Endothelial cell of umbilical vein (primary cell): ENCODE measurements around the gene HEBP1. TPM values are rescaled to one million over a fixed set of nuclear protein-coding genes. Genes with fewer than 3 reads are reported as not detected.

Experiments used
- BruUV-seq: library from RNA; stranded (reverse); fragments of 400-500 nt; replicated peaks from 2 replicates; lab custom pipeline; 2021; lab: Mats Ljungman, UMichigan
- CTCF ChIA-PET: fragments of 300-600, 350-600 bp; sonication (Branson Sonifier 250); formaldehyde crosslinking; loops from one replicate; lab custom pipeline; 2021; ENCODE audit warnings: antibody characterized with exemption, inconsistent platforms; lab: Charles Lee
- POLR2A ChIA-PET: fragments of 300-600, 350-600 bp; sonication (Branson Sonifier 250); formaldehyde crosslinking; loops from one replicate; lab custom pipeline; 2021; ENCODE audit warnings: antibody characterized with exemption, inconsistent platforms; lab: Charles Lee
- DNase-seq: peaks from one replicate; pipeline ENCODE4 v3.0.0-alpha.2; 2011; ENCODE audit warnings: low read depth, low spot score
- FAIRE-seq: peaks from 2 replicates; lab custom pipeline; 2011; peaks lifted over from hg19 to GRCh38; lab: Jason Lieb, UNC
- H2AFZ ChIP-seq: 2 replicates; pipeline ENCODE4 v1.6.0; 2012; ENCODE audit warnings: low read depth, low read length, control low read depth, inconsistent platforms
- H3K27ac ChIP-seq: 2 replicates; pipeline ENCODE4 v1.5.1; 2011; ENCODE audit warnings: low read depth, mild to moderate bottlenecking, control low read depth, low read length, moderate library complexity; ENCODE audit not compliant: insufficient read depth
- H3K27me3 ChIP-seq, 2 experiments: 2 replicates each; pipeline versions ENCODE4 v1.6.0 to v1.6.1; 2011; ENCODE audit warnings: low read length in 2 of 2, mixed read lengths in 1 of 2; ENCODE audit not compliant: control insufficient read depth in 2 of 2, insufficient read depth in 2 of 2
- H3K36me3 ChIP-seq, 2 experiments: 2 replicates in 1 of 2; 3 replicates in 1 of 2; pipeline ENCODE4 v1.5.1; 2011; ENCODE audit warnings: low read length in 2 of 2, mild to moderate bottlenecking in 1 of 2, moderate library complexity in 1 of 2; ENCODE audit not compliant: control insufficient read depth in 2 of 2, insufficient read depth in 2 of 2; ENCODE audit errors: extremely low read depth in 1 of 2
- H3K4me1 ChIP-seq: 3 replicates; pipeline ENCODE4 v1.5.1; 2011; ENCODE audit warnings: mild to moderate bottlenecking, low read length; ENCODE audit not compliant: control insufficient read depth, insufficient read depth; ENCODE audit errors: extremely low read depth
- H3K4me2 ChIP-seq: 2 replicates; pipeline ENCODE4 v1.6.1; 2011; ENCODE audit warnings: low read length, control low read depth, mixed read lengths; ENCODE audit not compliant: insufficient read depth
- H3K4me3 ChIP-seq, 3 experiments: fragments of 200-600 bp in 1 of 3; sonication (generic), shearing (Covaris generic) in 1 of 3; replicated peaks in 1 of 3; 2 replicates each; pipeline ENCODE4 v1.5.1; 2011 to 2016; ENCODE audit warnings: control low read depth in 3 of 3, low read length in 3 of 3, mild to moderate bottlenecking in 2 of 3, inconsistent platforms in 1 of 3, low read depth in 1 of 3, moderate library complexity in 1 of 3; ENCODE audit not compliant: insufficient read depth in 1 of 3
- H3K79me2 ChIP-seq: 2 replicates; pipeline ENCODE4 v1.6.0; 2012; ENCODE audit warnings: low read length, inconsistent platforms; ENCODE audit not compliant: control insufficient read depth, insufficient read depth
- H3K9ac ChIP-seq: replicated peaks from 2 replicates; pipeline ENCODE3; 2011; ENCODE audit warnings: low read length, control low read depth; ENCODE audit not compliant: insufficient read depth; ENCODE audit errors: extremely low read depth
- H3K9me1 ChIP-seq: replicated peaks from 3 replicates; pipeline ENCODE4 v1.6.0; 2011; ENCODE audit warnings: mild to moderate bottlenecking, low read length; ENCODE audit not compliant: control insufficient read depth, insufficient read depth; ENCODE audit errors: extremely low read depth
- H3K9me3 ChIP-seq: replicated peaks from 2 replicates; pipeline ENCODE4 v1.5.1; 2012; ENCODE audit warnings: low read length, inconsistent platforms; ENCODE audit not compliant: control insufficient read depth, insufficient read depth
- H4K20me1 ChIP-seq: replicated peaks from 2 replicates; pipeline ENCODE3; 2011; ENCODE audit warnings: mild to moderate bottlenecking, low read length; ENCODE audit not compliant: control insufficient read depth, insufficient read depth; ENCODE audit errors: extremely low read depth
- CTCF ChIP-seq, 2 donors: IDR thresholded peaks; 1 replicate in 1 of 2; 2 replicates in 1 of 2; pipeline ENCODE4 v1.5.1; 2011; ENCODE audit warnings: low read length in 2 of 2, mild to moderate bottlenecking in 2 of 2, moderate library complexity in 2 of 2, control low read depth in 1 of 2, inconsistent platforms in 1 of 2, low read depth in 1 of 2; ENCODE audit not compliant: insufficient read depth in 1 of 2; ENCODE audit errors: extremely low read depth in 1 of 2
- EZH2 ChIP-seq: IDR thresholded peaks from 2 replicates; pipeline ENCODE4 v1.6.1; 2012; ENCODE audit warnings: borderline replicate concordance, low read depth, mild to moderate bottlenecking, moderate library complexity, low read length, inconsistent platforms; ENCODE audit not compliant: severe bottlenecking
- FOS ChIP-seq: IDR thresholded peaks from 2 replicates; pipeline ENCODE4 v1.6.1; 2011; ENCODE audit warnings: mild to moderate bottlenecking, low read length, moderate library complexity, borderline replicate concordance; ENCODE audit not compliant: insufficient read depth
- GATA2 ChIP-seq: IDR thresholded peaks from 2 replicates; pipeline ENCODE4 v1.7.0; 2011; ENCODE audit warnings: low read depth, mild to moderate bottlenecking, moderate library complexity, mixed read lengths, low read length; ENCODE audit not compliant: insufficient read length, insufficient read depth
- JUN ChIP-seq: IDR thresholded peaks from 2 replicates; pipeline ENCODE4 v1.6.1; 2011; ENCODE audit warnings: borderline replicate concordance, low read depth; ENCODE audit not compliant: insufficient read length, insufficient read depth
- MAX ChIP-seq: IDR thresholded peaks from 2 replicates; pipeline ENCODE4 v1.6.1; 2011; ENCODE audit not compliant: insufficient read depth, insufficient read length
- dilution Hi-C: fragments of 300-500 bp; cut with MboI; formaldehyde crosslinking; loops from one replicate; pipeline ENCODE4 v1.15.0; 2019; ENCODE audit warnings: low sequenced_read_pairs; ENCODE audit not compliant: extremely low pct_ligation_motif_present
- intact Hi-C: fragments of 100-400 bp; cut with micrococcal nuclease; formaldehyde crosslinking; loops from one replicate; pipeline ENCODE4 v1.10.0; 2022
- polyA plus RNA-seq, 4 experiments: library from polyadenylated mRNA; depleted of rRNA in 3 of 4; stranded (reverse) in 3 of 4; unstranded in 1 of 4; fragments of >200 nt; gene quantifications; 2 replicates each; pipeline versions ENCODE4 v1.2.1 to v1.2.3, GENCODE V29; 2011 to 2012; ENCODE audit warnings: missing spikeins in 1 of 4
- total RNA-seq: library from RNA; stranded (reverse); gene quantifications from 2 replicates; pipeline ENCODE4 v1.2.3, GENCODE V29; 2021

HEBP1 gene
- total and polyA plus RNA-seq, 2 donors (not counting 3 experiments of a cell fraction or from before 2014, with no cell fraction given) = 23.1 to 59.5 TPM

- no peak for DNase-seq
- FAIRE-seq = no peak
- no peak overlapping the region for H3K9ac ChIP-seq
- H3K27me3 ChIP-seq = peaks cover 2% of the 10 kb centered on the region in 2 experiments
- no peak overlapping the region for H3K4me2 ChIP-seq
- CTCF ChIA-PET = no interaction called here
- H3K4me3 ChIP-seq = no peak overlapping the region
- no peaks in the 10 kb centered on the region for H3K9me3 ChIP-seq
- H2AFZ ChIP-seq = no peak overlapping the region
- dilution Hi-C loops (no loop called here), intact Hi-C loops (no loop called here)
- no peaks in the 10 kb centered on the region for H3K79me2 ChIP-seq
- no peaks in the 10 kb centered on the region for H3K36me3 ChIP-seq
- TF ChIP-seq EZH2 (no peak), GATA2 (no peak), JUN (no peak), FOS (no peak), CTCF (IDR thresholded peaks at IDR 0.05; ENCODE audit: extremely low read depth in 1 of 2, insufficient read depth in 1 of 2, low read depth in 1 of 2, low read length in 2 of 2) (no peak), MAX (no peak)
- H3K27ac ChIP-seq = no peak overlapping the region
- peaks cover 10% of the 10 kb centered on the region for H3K4me1 ChIP-seq
- no peaks in the 10 kb centered on the region for H4K20me1 ChIP-seq
- no TSS peak for BruUV-seq
- no peaks in the 10 kb centered on the region for H3K9me1 ChIP-seq
- POLR2A ChIA-PET = no interaction called here
These were observed 41.2 kb upstream of the HEBP1 start for GRCh38 chr12:13041224-13041623.
